K562 (cell line): Measurements from ENCODE around the gene CYB5B. TPM values are rescaled to one million over a fixed set of nuclear protein-coding genes. Genes with fewer than 3 reads are reported as not detected.

ENCODE experiments used
- ATAC-seq: fragments of 200-7000 bp; cut with Tn5 transposase; 3 replicates; pipeline ENCODE4 v1.9.1; 2020; ENCODE audit warnings: moderate library complexity
- BruUV-seq: library from RNA; stranded (reverse); fragments of 400-500 nt; replicated peaks from 2 replicates; lab custom pipeline; 2021; lab: Mats Ljungman, UMichigan
- CTCF ChIA-PET: fragments of 300-600 bp; formaldehyde crosslinking; extraction: SDS; loops from one replicate; lab custom pipeline; 2021; ENCODE audit warnings: low intra/inter-chr PET ratio; lab: Yijun Ruan, JAX
- POLR2A ChIA-PET: fragments of 300-600, 350-650 bp; sonication (Branson Sonifier 250); formaldehyde crosslinking; extraction: SDS; loops from one replicate; lab custom pipeline; 2021; ENCODE audit warnings: antibody characterized with exemption, inconsistent platforms; lab: Yijun Ruan, JAX
- DNase-seq, 4 experiments: peaks; one replicate each; pipeline versions ENCODE4 v3.0.0 to v3.0.0-alpha.2; 2011 to 2018; ENCODE audit warnings: low spot score in 3 of 4, mixed read lengths in 3 of 4; ENCODE audit errors: extremely low read depth in 1 of 4
- FAIRE-seq: peaks from 2 replicates; lab custom pipeline; 2011; peaks lifted over from hg19 to GRCh38; lab: Jason Lieb, UNC
- H2AFZ ChIP-seq: 2 replicates; pipeline ENCODE4 v1.6.0; 2011; ENCODE audit warnings: low read depth, low read length, control low read depth, inconsistent platforms
- H3K27ac ChIP-seq: fragments of 200-600 bp; 3 replicates; pipeline ENCODE4 v1.8.0; 2011; ENCODE audit warnings: low read depth, mild to moderate bottlenecking, control low read depth, inconsistent platforms, low read length, moderate library complexity, mixed read lengths; ENCODE audit errors: extremely low read depth
- H3K27me3 ChIP-seq, 2 experiments: fragments of 300-600 bp in 1 of 2; 2 replicates in 1 of 2; 3 replicates in 1 of 2; pipeline versions ENCODE4 v1.6.0 to v1.8.0; 2011; ENCODE audit warnings: inconsistent platforms in 2 of 2, low read length in 2 of 2, mild to moderate bottlenecking in 1 of 2, mixed read lengths in 1 of 2, moderate library complexity in 1 of 2; ENCODE audit not compliant: control insufficient read depth in 2 of 2, insufficient read depth in 2 of 2
- H3K36me3 ChIP-seq: fragments of 300-600 bp; 3 replicates; pipeline ENCODE4 v1.8.0; 2011; ENCODE audit warnings: mild to moderate bottlenecking, low read length, inconsistent platforms; ENCODE audit not compliant: control insufficient read depth, insufficient read depth
- H3K4me1 ChIP-seq, 2 experiments: fragments of 200-600 bp in 1 of 2; replicated peaks in 1 of 2; 2 replicates in 1 of 2; 3 replicates in 1 of 2; pipeline versions ENCODE4 v1.5.1 to v1.8.0; 2011; ENCODE audit warnings: inconsistent platforms in 2 of 2, low read length in 2 of 2, mild to moderate bottlenecking in 1 of 2, mixed read lengths in 1 of 2, moderate library complexity in 1 of 2; ENCODE audit not compliant: control insufficient read depth in 2 of 2, insufficient read depth in 2 of 2
- H3K4me2 ChIP-seq: 2 replicates; pipeline ENCODE4 v1.6.1; 2011; ENCODE audit warnings: low read length, control low read depth, inconsistent platforms, mixed read lengths; ENCODE audit not compliant: insufficient read depth
- H3K4me3 ChIP-seq: fragments of 200-600 bp; sonication (generic), shearing (Covaris generic); 2 replicates; pipeline ENCODE4 v1.5.1; 2016; ENCODE audit warnings: control low read depth, inconsistent platforms
- H3K79me2 ChIP-seq: fragments of 200-600 bp; 3 replicates; pipeline ENCODE4 v1.8.0; 2011; ENCODE audit warnings: low read length, inconsistent platforms; ENCODE audit not compliant: control insufficient read depth, insufficient read depth
- H3K9ac ChIP-seq, 2 experiments: 2 replicates each; pipeline versions ENCODE4 v1.6.0 to v1.6.1; 2011; ENCODE audit warnings: low read depth in 2 of 2, low read length in 2 of 2, control low read depth in 1 of 2, inconsistent platforms in 1 of 2, mild to moderate bottlenecking in 1 of 2, mixed read lengths in 1 of 2; ENCODE audit not compliant: insufficient read depth in 1 of 2
- H3K9me1 ChIP-seq: one replicate; pipeline ENCODE4 v1.6.0; 2011; ENCODE audit warnings: inconsistent platforms, mild to moderate bottlenecking, low read length, moderate library complexity; ENCODE audit not compliant: control insufficient read depth, insufficient read depth
- H3K9me3 ChIP-seq: replicated peaks from 2 replicates; pipeline ENCODE4 v1.5.1; 2011; ENCODE audit warnings: low read depth, low read length, inconsistent platforms; ENCODE audit not compliant: control insufficient read depth, insufficient read depth
- H4K20me1 ChIP-seq: replicated peaks from 2 replicates; pipeline ENCODE4 v1.6.1; 2011; ENCODE audit warnings: low read length, inconsistent platforms, mixed read lengths; ENCODE audit not compliant: control insufficient read depth, insufficient read depth
- HOMEZ ChIP-seq: fragments of 250-450 bp; sonication (Bioruptor Pico); IDR thresholded peaks from 2 replicates; pipeline ENCODE4 v1.4.0; 2020; ENCODE audit warnings: mild to moderate bottlenecking, moderate library complexity
- MAFG ChIP-seq: fragments of 450-650 bp; conservative IDR thresholded peaks from 2 replicates; pipeline ENCODE4 v1.6.1; 2016; ENCODE audit warnings: missing genetic modification characterization, missing compliant biosample characterization
- MGA ChIP-seq: fragments of 450-650 bp; IDR thresholded peaks from 2 replicates; pipeline ENCODE4 v1.6.1; 2016; ENCODE audit warnings: mild to moderate bottlenecking, moderate library complexity
- PREB ChIP-seq: sonication (generic); formaldehyde crosslinking; IDR thresholded peaks from 2 replicates; pipeline ENCODE4 v1.8.1; 2023; ENCODE audit warnings: mild to moderate bottlenecking, missing genetic modification reagents
- RNF219 ChIP-seq: fragments of 250-450 bp; sonication (Bioruptor Pico); IDR thresholded peaks from 2 replicates; pipeline ENCODE4 v1.5.0; 2022; ENCODE audit warnings: mild to moderate bottlenecking
- ZNF133 ChIP-seq: fragments of 250-450 bp; sonication (Bioruptor Pico); IDR thresholded peaks from 2 replicates; pipeline ENCODE4 v1.4.0; 2020; ENCODE audit warnings: mild to moderate bottlenecking
- WGBS: fragments of 100-300 bp; shearing (Covaris generic); methylation state at CpG from one replicate; pipeline ENCODE4 v1.1.6; 2016; ENCODE audit warnings: low coverage, mixed read lengths; ENCODE audit not compliant: insufficient coverage; ENCODE audit errors: missing lambda C conversion rate; 5-methylcytosine and 5-hydroxymethylcytosine counted together
- in situ Hi-C: fragments of 300-500 bp; cut with MboI; formaldehyde crosslinking; loops from 4 replicates; pipeline ENCODE4 v1.15.0; 2018; ENCODE audit warnings: inconsistent platforms, mixed read lengths
- intact Hi-C: fragments of 100-400 bp; cut with micrococcal nuclease; formaldehyde crosslinking; loops from 2 replicates; pipeline ENCODE4 v1.14.2; 2022
- polyA plus RNA-seq, 8 experiments: library from polyadenylated mRNA; depleted of rRNA in 4 of 8; stranded (reverse) in 5 of 8; unstranded in 3 of 8; fragments of >200 nt; fragmentation: Nextera tagmentation in 2 of 8; fragmentation: Illumina TruSeq in 1 of 8; extraction: Ambion mirVana in 2 of 8; extraction: Trizol in 1 of 8; gene quantifications; 2 replicates each; pipeline versions ENCODE4 v1.2.1 to v1.2.3, GENCODE V29; 2011 to 2014; ENCODE audit warnings: inconsistent platforms in 1 of 8, missing spikeins in 1 of 8
- total RNA-seq, 7 experiments: library from RNA; depleted of rRNA in 6 of 7; stranded (reverse); fragments of >200 nt in 6 of 7; fragmentation: Illumina TruSeq in 2 of 7; extraction: Trizol in 2 of 7; gene quantifications; 2 replicates each; pipeline versions ENCODE4 v1.2.1 to v1.2.3, GENCODE V29; 2011 to 2021; ENCODE audit warnings: low replicate concordance in 1 of 7

Gene CYB5B
- total and polyA plus RNA-seq, 9 of the 15 experiments (the other 6 are each of a cell fraction or from before 2014, with no cell fraction given), result 29.9 to 274 (median 136) TPM

GRCh38 chr16:69479775-69480174 lies 55.4 kb downstream of the CYB5B start:
- BruUV-seq, result no TSS peak
- Histone ChIP-seq H3K4me1 (peaks cover 18% of the 10 kb centered on the region in 2 experiments), H3K9me1 (peaks cover 4% of the 10 kb centered on the region), H4K20me1 (no peaks in the 10 kb centered on the region), H3K9ac (no peak overlapping the region), H3K4me3 (no peak overlapping the region), H3K9me3 (no peaks in the 10 kb centered on the region), H3K27ac (no peak overlapping the region), H3K36me3 (no peaks in the 10 kb centered on the region), H3K4me2 (no peak overlapping the region), H3K79me2 (no peaks in the 10 kb centered on the region), H2AFZ (no peak overlapping the region), H3K27me3 (no peaks in the 10 kb centered on the region)
- ATAC-seq (no peak), DNase-seq (no peak), FAIRE-seq (no peak)
- WGBS, result 66% methylated on average over 3 of the region's 3 CpGs
- ChIA-PET POLR2A (no interaction called here), CTCF (no interaction called here)
- in situ Hi-C loops (no loop called here), intact Hi-C loops (no loop called here)
- TF ChIP-seq RNF219 (CRISPR knock-in tag), result no peak
- no peak for TF ChIP-seq HOMEZ (CRISPR knock-in tag)
- TF ChIP-seq MAFG (tag), result no peak
- TF ChIP-seq ZNF133 (CRISPR knock-in tag), result no peak
- TF ChIP-seq MGA, result no peak
- TF ChIP-seq PREB (CRISPR knock-in tag), result no peak
